Left lung (tissue), 10 donors: ENCODE data around the gene TMCC2. TPM values are rescaled to one million over a fixed set of nuclear protein-coding genes. Genes with fewer than 3 reads are reported as not detected.
"Not testable (repeated sequence)": the region's sequence is repeated elsewhere in the genome, so short reads cannot be mapped to it uniquely, and the experiment has no call there.

Experiments
- ATAC-seq: fragments of 200-7000 bp; cut with Tn5 transposase; one replicate; pipeline ENCODE4 v1.9.1; 2020; ENCODE audit warnings: moderate library complexity
- DNase-seq, 4 donors: peaks; one replicate each; pipeline ENCODE4 v3.0.0-alpha.2; 2013 to 2020
- H3K27ac ChIP-seq, 2 donors: fragments of 200-600 bp; sonication (generic) in 1 of 2; one replicate each; pipeline versions ENCODE4 v1.5.0 to v1.8.0; 2020 to 2021
- H3K27me3 ChIP-seq, 2 donors: fragments of 200-600 bp; sonication (generic) in 1 of 2; one replicate each; pipeline versions ENCODE4 v1.5.0 to v1.8.0; 2020 to 2021
- H3K36me3 ChIP-seq, 2 donors: fragments of 200-600 bp; sonication (generic) in 1 of 2; one replicate each; pipeline versions ENCODE4 v1.5.0 to v1.8.0; 2020 to 2021
- H3K4me1 ChIP-seq, 2 donors: fragments of 200-600 bp; one replicate each; pipeline ENCODE4 v1.8.0; 2021
- H3K4me3 ChIP-seq, 2 donors: fragments of 200-600 bp; sonication (generic) in 1 of 2; one replicate each; pipeline versions ENCODE4 v1.5.0 to v1.8.0; 2020 to 2021; ENCODE audit warnings: mild to moderate bottlenecking in 1 of 2
- H3K9me3 ChIP-seq, 2 donors: fragments of 200-600 bp; sonication (generic) in 1 of 2; one replicate each; pipeline versions ENCODE4 v1.5.0 to v1.8.0; 2020 to 2021
- CTCF ChIP-seq, 2 donors: fragments of 200-600 bp; sonication (generic) in 1 of 2; IDR thresholded peaks; one replicate each; pipeline versions ENCODE4 v1.5.0 to v1.8.0; 2021; ENCODE audit warnings: antibody characterized with exemption in 2 of 2
- intact Hi-C, 2 donors: fragments of 100-400 bp; cut with DNase I; formaldehyde crosslinking; loops; one replicate each; pipeline versions ENCODE4 v1.11.2 to v1.14.2; 2022
- polyA plus RNA-seq, 6 donors: library from polyadenylated mRNA; unstranded; fragments of 120-200 nt; gene quantifications; one replicate each; pipeline ENCODE4 v1.2.1, GENCODE V29; 2013; ENCODE audit not compliant: insufficient read length in 6 of 6
- total RNA-seq, 2 donors: library from RNA; stranded (reverse); fragmentation: NEBNext Ultra II Directional; extraction: Animal tissue kit (Norgen Biotek cat#: 25700); gene quantifications; one replicate each; pipeline ENCODE4 v1.2.1, GENCODE V29; 2021
- donor health status: DM: no; HTN: yes; CAD: no.
- donor health status: DM: no; HTN: no; CAD: no.

Gene TMCC2
- total and polyA plus RNA-seq, 8 donors: 3.4 to 17.2 (median 11.0) TPM

GRCh38 chr1:205229916-205230700 is 2.4 kb downstream of the TMCC2 start:
- ATAC-seq: no peak
- Histone ChIP-seq H3K27me3 (peaks cover 0 to 37% of the 10 kb centered on the region in 2 donors), H3K27ac (no peak overlapping the region), H3K36me3 (no peaks in the 10 kb centered on the region), H3K4me3 (no peak overlapping the region), H3K4me1 (peaks cover 7 to 35% of the 10 kb centered on the region in 2 donors), H3K9me3 (no peaks in the 10 kb centered on the region)
- TF ChIP-seq CTCF (IDR thresholded peaks at IDR 0.05): no peak
- intact Hi-C loops: no loop called here
- DNase-seq: no peak

- no peak for DNase-seq
- no peaks in the 10 kb centered on the region for H3K9me3 ChIP-seq
- no peak overlapping the region for H3K4me3 ChIP-seq
- ATAC-seq: no peak
- peaks cover 0 to 37% of the 10 kb centered on the region in 2 donors for H3K27me3 ChIP-seq
- no peak for TF ChIP-seq CTCF (IDR thresholded peaks at IDR 0.05)
- peaks cover 7 to 35% of the 10 kb centered on the region in 2 donors for H3K4me1 ChIP-seq
- no peak overlapping the region for H3K27ac ChIP-seq
- intact Hi-C loops: no loop called here
- no peaks in the 10 kb centered on the region for H3K36me3 ChIP-seq
These were observed 3.2 kb downstream of the TMCC2 start for GRCh38 chr1:205230982-205231381.

GRCh38 chr1:205232127-205232820 is 4.5 kb downstream of the TMCC2 start:
- Histone ChIP-seq H3K27ac (no peak overlapping the region), H3K36me3 (no peaks in the 10 kb centered on the region), H3K9me3 (no peaks in the 10 kb centered on the region), H3K27me3 (peaks cover 0 to 25% of the 10 kb centered on the region in 2 donors), H3K4me3 (no peak overlapping the region), H3K4me1 (peaks cover 7 to 34% of the 10 kb centered on the region in 2 donors)
- DNase-seq (no peak), ATAC-seq (no peak)
- intact Hi-C loops: no loop called here
- TF ChIP-seq CTCF (IDR thresholded peaks at IDR 0.05): no peak

- H3K4me1 ChIP-seq: peaks cover 11 to 36% of the 10 kb centered on the region in 2 donors
- ATAC-seq: no peak
- H3K36me3 ChIP-seq: no peaks in the 10 kb centered on the region
- no peaks in the 10 kb centered on the region for H3K9me3 ChIP-seq
- no peak overlapping the region for H3K27ac ChIP-seq
- intact Hi-C loops: no loop called here
- no peak for TF ChIP-seq CTCF (IDR thresholded peaks at IDR 0.05)
- no peak for DNase-seq
- peaks cover 0 to 19% of the 10 kb centered on the region in 2 donors for H3K27me3 ChIP-seq
- no peak overlapping the region for H3K4me3 ChIP-seq
These were observed 5.2 kb downstream of the TMCC2 start for GRCh38 chr1:205232945-205233397.

GRCh38 chr1:205233986-205234385 is 6.2 kb downstream of the TMCC2 start:
- H3K4me1 ChIP-seq: peaks cover 5 to 27% of the 10 kb centered on the region in 2 donors
- peaks cover 0 to 10% of the 10 kb centered on the region in 2 donors for H3K27me3 ChIP-seq
- H3K4me3 ChIP-seq, H3K36me3 ChIP-seq, H3K27ac ChIP-seq, DNase-seq, H3K9me3 ChIP-seq, intact Hi-C loops, ATAC-seq: not testable (repeated sequence)
